Choroid plexus epithelial cell (primary cell): Measurements from ENCODE around the gene TGFA.

ENCODE experiments used
- DNase-seq: peaks from one replicate; pipeline ENCODE4 v3.0.0-alpha.2; 2010; ENCODE audit warnings: low read depth
- H3K4me3 ChIP-seq: 2 replicates; pipeline ENCODE4 v1.5.1; 2011; ENCODE audit warnings: low read depth, mild to moderate bottlenecking, control low read depth, low read length, moderate library complexity
- TF ChIP-seq, protein P1 (sequence below): conservative IDR thresholded peaks from 2 replicates; pipeline ENCODE4 v1.5.1; 2011; ENCODE audit warnings: low read depth, mild to moderate bottlenecking, control low read depth, inconsistent platforms, low read length, moderate library complexity

TGFA gene

DNA sequence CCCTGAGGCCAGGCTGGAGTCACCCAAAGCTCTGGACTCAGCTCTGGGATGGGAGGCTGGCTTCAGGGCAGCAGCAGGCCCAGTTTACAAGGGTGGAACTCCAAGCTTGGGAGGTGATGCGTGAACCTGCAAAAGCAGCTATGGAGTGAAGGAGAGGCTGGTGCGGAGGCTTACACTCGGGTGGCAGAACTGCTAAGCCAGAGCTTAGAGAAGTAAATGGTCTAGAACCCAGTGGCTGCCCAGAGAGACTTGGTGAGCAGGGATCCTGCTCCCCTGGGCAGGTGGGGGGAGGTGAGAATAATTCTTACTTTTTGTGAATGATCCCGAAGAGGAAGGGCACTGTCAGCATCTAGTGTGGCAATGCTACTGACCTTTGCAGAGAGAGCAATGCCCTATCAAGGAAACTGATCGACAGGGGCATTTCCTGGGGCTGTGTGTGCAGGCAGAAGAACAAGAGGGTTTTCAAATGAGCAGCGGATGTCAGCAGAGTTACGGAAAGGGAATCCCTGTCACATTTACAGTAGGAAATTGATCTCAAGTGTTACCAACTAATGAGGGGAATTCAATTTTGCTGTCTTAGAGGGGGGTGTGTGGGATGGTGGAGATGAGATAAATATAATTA is 80.4 kb downstream of the TGFA start:
- H3K4me3 ChIP-seq = no peak overlapping the region
- TF ChIP-seq, protein P1, sequence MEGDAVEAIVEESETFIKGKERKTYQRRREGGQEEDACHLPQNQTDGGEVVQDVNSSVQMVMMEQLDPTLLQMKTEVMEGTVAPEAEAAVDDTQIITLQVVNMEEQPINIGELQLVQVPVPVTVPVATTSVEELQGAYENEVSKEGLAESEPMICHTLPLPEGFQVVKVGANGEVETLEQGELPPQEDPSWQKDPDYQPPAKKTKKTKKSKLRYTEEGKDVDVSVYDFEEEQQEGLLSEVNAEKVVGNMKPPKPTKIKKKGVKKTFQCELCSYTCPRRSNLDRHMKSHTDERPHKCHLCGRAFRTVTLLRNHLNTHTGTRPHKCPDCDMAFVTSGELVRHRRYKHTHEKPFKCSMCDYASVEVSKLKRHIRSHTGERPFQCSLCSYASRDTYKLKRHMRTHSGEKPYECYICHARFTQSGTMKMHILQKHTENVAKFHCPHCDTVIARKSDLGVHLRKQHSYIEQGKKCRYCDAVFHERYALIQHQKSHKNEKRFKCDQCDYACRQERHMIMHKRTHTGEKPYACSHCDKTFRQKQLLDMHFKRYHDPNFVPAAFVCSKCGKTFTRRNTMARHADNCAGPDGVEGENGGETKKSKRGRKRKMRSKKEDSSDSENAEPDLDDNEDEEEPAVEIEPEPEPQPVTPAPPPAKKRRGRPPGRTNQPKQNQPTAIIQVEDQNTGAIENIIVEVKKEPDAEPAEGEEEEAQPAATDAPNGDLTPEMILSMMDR = no peak
- DNase-seq = no peak

DNA sequence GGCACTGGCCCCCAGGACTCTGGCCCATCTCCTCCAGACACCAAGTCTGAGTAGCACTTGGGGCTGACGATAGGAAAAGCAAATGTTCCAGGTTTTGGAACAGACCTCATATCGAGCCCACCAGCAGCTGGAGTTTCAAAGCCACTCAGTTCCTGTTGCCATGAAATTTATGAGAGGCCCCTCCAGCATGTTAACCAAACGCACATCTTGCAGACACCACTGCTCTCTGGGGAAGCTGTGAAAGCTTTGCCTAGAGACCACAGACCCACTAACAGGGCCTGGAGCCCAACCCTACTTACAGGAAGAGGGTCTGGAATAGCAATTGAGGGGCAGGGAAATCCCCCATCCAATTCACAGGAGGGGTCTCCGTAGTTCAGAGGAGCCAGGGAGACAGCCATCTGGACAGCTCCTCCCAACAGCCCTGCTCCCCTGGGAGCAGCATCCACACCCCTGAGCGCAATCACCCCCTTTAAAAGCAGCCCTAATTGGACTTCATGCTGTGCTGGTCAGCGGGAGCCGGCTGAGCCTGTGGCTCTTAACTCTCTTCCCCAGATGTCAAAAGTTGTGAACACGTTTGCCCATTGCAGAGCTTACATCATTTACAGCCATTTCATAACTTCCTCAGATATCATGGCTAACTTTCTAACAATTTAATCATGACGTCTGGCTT is 81.3 kb downstream of the TGFA start:
- no peak for DNase-seq
- no peak overlapping the region for H3K4me3 ChIP-seq
- TF ChIP-seq, protein P1 = no peak

DNA sequence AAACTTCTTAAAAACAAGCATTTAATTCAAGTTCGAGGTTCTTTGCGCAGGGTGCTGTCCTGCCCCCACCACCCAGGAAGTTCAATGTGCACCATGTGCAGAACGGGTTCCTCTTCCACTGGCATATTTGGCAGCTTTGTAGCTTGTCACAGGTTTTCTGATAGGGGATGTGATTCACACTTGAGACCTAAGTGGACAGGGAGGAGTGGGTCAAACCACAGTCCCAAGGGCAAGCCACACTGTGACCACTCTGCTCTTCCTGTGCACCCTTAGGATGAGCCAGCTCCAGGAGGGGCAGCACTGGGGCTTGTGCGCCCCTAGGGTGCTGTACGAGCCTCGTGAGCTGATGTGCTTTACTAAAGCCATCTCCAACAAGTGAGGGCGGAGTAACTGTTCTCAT is 82.5 kb downstream of the TGFA start:
- DNase-seq = no peak

DNA sequence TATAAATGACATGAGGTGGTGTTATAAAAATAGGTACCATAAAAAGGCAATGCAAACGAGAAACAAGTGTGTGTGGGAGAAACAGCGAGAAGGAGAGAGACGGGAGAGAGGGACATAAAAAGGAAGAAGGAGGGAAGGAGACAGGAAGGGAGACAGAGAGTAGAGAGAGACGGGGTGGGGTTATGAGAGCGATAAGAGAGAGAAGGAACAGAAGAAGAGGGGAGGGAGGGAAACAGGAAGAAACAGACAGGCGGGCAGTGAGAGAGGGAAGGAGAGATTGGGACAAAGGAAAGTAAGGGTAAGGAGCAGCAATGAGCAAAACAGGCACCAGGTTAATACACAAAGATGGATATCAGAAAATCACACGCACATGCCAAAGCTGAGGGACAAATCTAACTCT is 83.7 kb downstream of the TGFA start:
- H3K4me3 ChIP-seq = no peak overlapping the region
- TF ChIP-seq, protein P1 = no peak
- no peak for DNase-seq

More for the DNA sequence above, 82.5 kb downstream of the TGFA start:
- no peak overlapping the region for H3K4me3 ChIP-seq
- TF ChIP-seq, protein P1 = no peak

DNA sequence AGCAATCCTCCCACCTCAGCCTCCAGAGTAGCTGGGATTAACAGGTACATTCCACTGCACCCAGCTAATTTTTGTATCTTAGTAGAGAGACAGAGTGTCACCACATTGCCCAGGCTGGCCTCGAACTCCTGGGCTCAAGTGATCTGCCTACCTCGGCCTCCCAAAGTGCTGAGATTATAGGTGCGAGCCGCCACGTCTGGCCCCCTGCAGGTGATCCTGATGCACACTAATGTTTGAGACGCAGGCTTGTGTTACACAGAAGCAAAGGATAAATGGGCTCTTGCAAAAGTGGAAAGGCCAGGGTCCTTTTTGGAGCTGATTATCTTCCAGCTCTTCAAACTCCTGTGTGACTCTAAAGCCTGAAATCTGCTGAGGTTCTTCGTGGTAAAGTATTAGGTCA is 84.2 kb downstream of the TGFA start:
- H3K4me3 ChIP-seq = no peak overlapping the region
- TF ChIP-seq, protein P1 = no peak
- no peak for DNase-seq

DNA sequence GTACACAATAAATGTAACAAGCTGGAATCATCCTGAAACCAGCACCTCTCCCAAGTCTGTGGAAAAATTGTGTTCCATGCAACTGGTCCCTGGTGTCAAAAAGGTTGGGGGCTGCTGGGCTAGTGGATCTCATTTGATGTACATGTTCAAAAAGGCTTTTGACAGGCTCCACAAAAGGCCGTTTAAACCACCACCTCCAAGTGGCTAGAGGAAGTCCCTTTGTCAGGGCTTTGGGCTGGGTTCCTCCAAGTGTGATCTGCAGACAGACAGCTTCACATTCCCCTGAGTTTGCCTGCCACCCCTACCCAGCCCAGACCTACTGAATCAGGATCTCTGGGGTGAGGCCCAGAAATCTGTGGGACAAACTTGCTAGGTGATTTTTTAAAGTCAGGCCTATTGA is 84.7 kb downstream of the TGFA start:
- no peak overlapping the region for H3K4me3 ChIP-seq
- TF ChIP-seq, protein P1 = no peak
- DNase-seq = no peak
